CD4-positive, alpha-beta T cell treated with Interleukin-17A for 4 hours (primary cell): Measurements from ENCODE around the gene CCL18.
"Not testable (repeated sequence)": the region's sequence is repeated elsewhere in the genome, so short reads cannot be mapped to it uniquely, and the experiment has no call there.

Source experiments
- DNase-seq: peaks from one replicate; pipeline ENCODE4 v3.0.0-alpha.2; 2020; ENCODE audit warnings: mixed read lengths

CCL18 gene

GRCh38 chr17:36072431-36073121, 8.5 kb downstream of the CCL18 start:
- DNase-seq: peak; percentile 60

GRCh38 chr17:36074365-36074764, 10.3 kb downstream of the CCL18 start:
- DNase-seq: no peak

- DNase-seq: not testable (repeated sequence)
These were observed 17.8 kb downstream of the CCL18 start for GRCh38 chr17:36081681-36082471.

GRCh38 chr17:36082482-36083120, 18.5 kb downstream of the CCL18 start:
- peak; percentile 16 for DNase-seq

GRCh38 chr17:36083691-36084090, 19.6 kb downstream of the CCL18 start:
- not testable (repeated sequence) for DNase-seq

- no peak for DNase-seq
These were observed 21.7 kb downstream of the CCL18 start for GRCh38 chr17:36085765-36086164.

GRCh38 chr17:36086791-36087190, 22.7 kb downstream of the CCL18 start:
- no peak for DNase-seq

- DNase-seq: not testable (repeated sequence)
These were observed 23.4 kb downstream of the CCL18 start for GRCh38 chr17:36087471-36087870.

- not testable (repeated sequence) for DNase-seq
These were observed 24.0 kb downstream of the CCL18 start for GRCh38 chr17:36087897-36088572.

GRCh38 chr17:36088670-36089338, 24.7 kb downstream of the CCL18 start:
- no peak for DNase-seq

- DNase-seq: no peak
These were observed 25.3 kb downstream of the CCL18 start for GRCh38 chr17:36089339-36089865.

- no peak for DNase-seq
These were observed 26.1 kb downstream of the CCL18 start, which contains the start of gene CCL3 for GRCh38 chr17:36089888-36090836. Gene CCL3 (minus strand): TSS chr17:36090143. CDS start chr17:36090058, 85 bp downstream.

GRCh38 chr17:36092230-36092629, 28.2 kb downstream of the CCL18 start:
- DNase-seq: no peak

- not testable (repeated sequence) for DNase-seq
These were observed 28.6 kb downstream of the CCL18 start for GRCh38 chr17:36092715-36093114.

- DNase-seq: no peak
These were observed 30.2 kb downstream of the CCL18 start for GRCh38 chr17:36094232-36094631.

- no peak for DNase-seq
These were observed 30.7 kb downstream of the CCL18 start for GRCh38 chr17:36094746-36095145.

- no peak for DNase-seq
These were observed 31.9 kb downstream of the CCL18 start for GRCh38 chr17:36095992-36096391.

GRCh38 chr17:36099004-36099403, 34.9 kb downstream of the CCL18 start:
- not testable (repeated sequence) for DNase-seq

- DNase-seq: peak; percentile 4
These were observed 39.4 kb downstream of the CCL18 start, which contains the start of gene CCL4 for GRCh38 chr17:36103401-36103975. Gene CCL4 (plus strand): TSS chr17:36103827. CDS start chr17:36103906, 79 bp downstream.

- not testable (repeated sequence) for DNase-seq
These were observed 40.2 kb downstream of the CCL18 start for GRCh38 chr17:36104246-36104645.
